ENCODE measurements around the gene LIAS.

Gene LIAS

DNA sequence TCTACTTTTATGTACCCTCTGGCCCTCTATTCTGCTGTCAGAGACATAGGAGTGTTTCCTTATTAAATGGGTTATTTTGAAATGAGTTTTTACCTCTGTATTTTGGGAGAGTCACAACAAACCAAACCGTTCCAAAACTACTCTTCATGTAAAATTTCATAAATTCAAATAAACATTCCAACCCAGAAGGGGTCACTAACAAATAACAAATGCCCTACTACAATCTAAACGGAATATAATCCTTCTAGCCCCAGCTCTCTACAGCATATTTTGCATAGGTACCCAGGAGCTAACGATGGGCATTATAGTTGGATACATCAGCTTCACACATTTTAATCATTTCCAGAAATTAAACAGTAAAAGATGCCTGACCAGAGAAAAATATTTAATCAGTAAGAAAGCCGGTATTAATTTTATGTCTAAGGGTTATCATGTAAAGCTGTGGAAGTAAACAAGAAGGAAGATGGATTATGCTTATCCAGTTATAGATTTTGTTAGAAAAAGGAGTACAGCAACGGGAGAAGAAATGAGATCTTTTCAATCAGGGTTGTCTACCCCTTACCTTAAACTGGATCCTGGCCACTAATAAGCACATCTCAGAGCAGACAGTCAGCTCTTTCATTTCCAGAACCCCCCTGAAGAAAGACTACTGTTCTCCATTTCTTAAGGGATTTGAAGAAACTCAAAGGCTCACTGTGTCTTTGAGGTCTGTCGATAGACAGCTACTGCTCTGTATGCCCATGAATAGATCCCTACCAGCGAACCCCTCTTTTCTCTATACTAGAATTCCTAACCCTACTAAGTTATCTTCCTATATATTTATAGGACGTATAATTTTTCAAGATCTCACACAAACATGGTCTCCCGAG, 67.2 kb downstream of the LIAS start:
- peaks cover 7% of the 10 kb centered on the region for H3K9me3 Mint-ChIP-seq
- no peak overlapping the region for H3K27ac Mint-ChIP-seq
- H3K4me1 Mint-ChIP-seq, result peaks cover 24% of the 10 kb centered on the region
- H3K4me3 Mint-ChIP-seq, result peak overlapping the region; percentile 98
- no peak for DNase-seq
- H3K27me3 Mint-ChIP-seq, result peaks cover 10% of the 10 kb centered on the region
- H3K36me3 Mint-ChIP-seq, result peaks cover 7% of the 10 kb centered on the region
- CTCF ChIA-PET, result no interaction called here

DNA sequence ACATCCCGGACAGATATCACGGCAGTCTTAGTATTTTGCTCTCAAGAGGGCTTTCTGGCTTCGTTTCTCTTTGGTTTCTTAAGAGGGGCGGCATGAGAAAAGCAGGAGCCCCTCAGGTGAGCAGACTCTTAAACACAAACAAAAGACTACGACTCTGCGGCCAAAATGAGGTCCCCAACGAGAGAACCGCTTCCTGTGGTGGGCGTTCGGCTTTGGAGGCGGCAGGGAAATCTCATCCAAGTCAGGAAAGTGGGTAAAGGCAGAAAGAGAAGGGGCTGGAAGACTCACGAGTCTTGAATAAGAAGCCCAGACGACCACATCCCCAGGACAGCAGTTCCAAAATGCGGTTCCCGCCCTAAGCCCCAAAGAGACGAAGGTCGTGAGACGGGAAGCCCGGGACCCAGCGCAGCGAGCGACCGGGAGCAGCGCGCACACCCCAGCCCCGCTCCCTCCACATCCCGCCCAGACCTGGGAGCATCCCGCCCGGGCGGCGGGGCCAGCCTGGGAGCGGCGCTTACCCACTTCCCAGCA, 68.0 kb downstream of the LIAS start:
- Mint-ChIP-seq H3K4me1 (peaks cover 24% of the 10 kb centered on the region), H3K36me3 (peaks cover 13% of the 10 kb centered on the region), H3K9me3 (peaks cover 13% of the 10 kb centered on the region), H3K27me3 (peaks cover 10% of the 10 kb centered on the region), H3K4me3 (peak overlapping the region; percentile 98), H3K27ac (peak overlapping the region; percentile 68)
- peak; percentile 50 for DNase-seq
- CTCF ChIA-PET, result interaction anchor here (1.0 kb wide), 1 partner anchor 171 kb away, joined by 4 read pairs; the partner anchor contains the start of gene UBE2K

- peaks cover 10% of the 10 kb centered on the region for H3K27me3 Mint-ChIP-seq
- CTCF ChIA-PET, result interaction anchor here (1.0 kb wide), 1 partner anchor 170 kb away, joined by 4 read pairs; the partner anchor contains the start of gene UBE2K
- H3K36me3 Mint-ChIP-seq, result peaks cover 16% of the 10 kb centered on the region
- H3K4me3 Mint-ChIP-seq, result peak within 1 kb of the TSS; percentile 98
- H3K9me3 Mint-ChIP-seq, result peaks cover 19% of the 10 kb centered on the region
- peaks cover 24% of the 10 kb centered on the region for H3K4me1 Mint-ChIP-seq
- H3K27ac Mint-ChIP-seq, result peak within 1 kb of the TSS; percentile 85
- DNase-seq, result peak; percentile 94
These were observed 68.6 kb downstream of the LIAS start, which contains the start of gene UGDH for GRCh38 chr4:39527296-39528060. TSS of gene UGDH (minus strand) at chr4:39527439. CDS start at chr4:39521512, 5,927 bp downstream.

DNA sequence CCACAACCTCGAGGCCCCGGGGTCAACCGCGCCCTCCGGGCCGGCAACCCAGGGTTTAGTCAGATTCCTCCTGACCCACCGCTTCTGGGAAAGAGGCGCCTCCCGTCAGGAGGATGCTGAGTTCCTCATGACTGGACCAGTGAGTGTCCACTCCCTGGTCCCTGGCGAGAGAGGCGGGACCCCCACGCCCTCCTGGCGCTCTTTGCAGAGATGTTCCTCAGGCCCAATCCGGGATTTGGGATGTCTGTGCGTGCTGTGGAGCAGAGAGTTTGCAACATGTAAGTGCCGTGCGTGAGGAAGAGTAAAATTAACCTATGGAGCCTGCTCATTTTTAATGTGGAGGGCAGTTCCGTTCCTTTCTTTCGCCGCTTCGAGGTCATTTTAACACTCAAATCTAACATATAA, 69.2 kb downstream of the LIAS start:
- Mint-ChIP-seq H3K36me3 (peaks cover 18% of the 10 kb centered on the region), H3K27ac (peak overlapping the region; percentile 55), H3K9me3 (peaks cover 23% of the 10 kb centered on the region), H3K4me1 (peaks cover 24% of the 10 kb centered on the region), H3K27me3 (peaks cover 10% of the 10 kb centered on the region), H3K4me3 (peak overlapping the region; percentile 98)
- CTCF ChIA-PET, result no interaction called here
- no peak for DNase-seq

All from activated naive CD4-positive, alpha-beta T cell treated with anti-CD3 and anti-CD28 coated beads, Interleukin-2, amount 10 ng/mL, durations not matched to agents 7 days and 5 days (primary cell).